ENCODE measurements around the gene ABLIM2.

ABLIM2 gene

DNA sequence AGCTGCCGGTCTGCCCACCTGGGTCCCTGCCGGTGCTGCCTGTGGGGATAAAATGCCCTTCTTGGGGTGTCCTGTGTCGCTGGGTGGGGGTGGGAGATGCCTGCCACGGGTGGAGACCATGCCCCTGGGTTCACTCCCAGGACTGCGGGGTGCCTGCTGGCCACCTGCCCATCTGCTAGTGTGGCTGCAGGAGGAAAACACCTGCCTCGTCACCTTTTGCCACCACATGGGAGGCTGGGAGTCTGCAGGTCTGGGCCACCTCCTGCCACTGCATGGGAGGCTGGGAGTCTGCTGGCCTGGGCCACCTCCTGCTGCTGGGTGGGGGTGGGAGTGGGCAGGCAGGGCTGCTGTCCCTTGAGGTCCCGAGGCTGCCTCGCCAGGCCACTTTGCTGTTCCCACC lies 160.2 kb downstream of the ABLIM2 start:
- no peak for DNase-seq

GRCh38 chr4:7995866-7996265 lies 162.7 kb downstream of the ABLIM2 start:
- no peak for DNase-seq

- no peak for DNase-seq
These were observed 163.5 kb downstream of the ABLIM2 start for GRCh38 chr4:7995135-7995534.

- no peak for DNase-seq
These were observed 164.9 kb downstream of the ABLIM2 start for GRCh38 chr4:7993671-7994070.

- DNase-seq, result no peak
These were observed 165.8 kb downstream of the ABLIM2 start for GRCh38 chr4:7992846-7993245.

GRCh38 chr4:7990807-7991459 lies 167.7 kb downstream of the ABLIM2 start:
- DNase-seq, result no peak

GRCh38 chr4:7989654-7990053 lies 169.0 kb downstream of the ABLIM2 start:
- DNase-seq, result no peak

- no peak for DNase-seq
These were observed 170.2 kb downstream of the ABLIM2 start for GRCh38 chr4:7988437-7988836.

DNA sequence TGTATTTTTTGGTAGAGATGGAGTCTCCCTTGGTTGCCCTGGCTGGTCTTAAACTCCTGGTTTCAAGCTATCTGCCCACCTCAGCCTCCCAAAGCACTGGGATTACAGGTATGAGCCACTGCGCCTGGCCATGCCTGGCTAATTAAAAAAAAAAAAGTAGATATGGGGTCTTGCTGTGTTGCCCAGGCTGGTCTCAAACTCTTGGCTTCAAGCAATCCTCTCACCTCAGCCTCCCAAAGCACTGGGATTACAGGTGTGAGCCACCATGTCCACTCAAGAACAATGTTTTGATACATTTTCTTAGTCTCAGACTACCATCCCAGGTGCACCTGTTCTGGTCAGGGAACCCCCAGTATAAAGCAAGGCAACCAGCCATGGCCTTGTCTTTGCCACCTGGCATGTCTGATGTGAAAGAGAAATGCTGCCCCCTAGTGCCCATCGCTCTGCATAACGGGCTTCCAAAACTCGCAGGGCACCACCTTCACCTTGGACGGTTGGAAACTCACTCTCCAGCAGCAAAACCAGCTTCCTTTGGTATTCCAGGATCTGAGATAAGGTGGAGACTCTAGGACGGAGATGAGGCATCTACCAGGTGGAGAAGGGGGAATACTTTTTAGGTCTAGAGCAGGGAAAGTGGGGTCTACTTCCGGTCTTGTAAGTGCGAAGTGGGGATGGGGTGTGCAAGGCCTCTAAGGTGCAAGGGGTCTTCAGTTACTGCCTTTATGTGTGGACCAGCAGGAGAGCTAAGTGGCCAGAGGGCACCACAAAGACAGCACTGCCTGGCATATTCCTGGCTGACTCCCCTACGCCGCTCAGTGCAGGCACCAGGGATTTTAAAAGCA lies 171.2 kb downstream of the ABLIM2 start:
- peak; percentile 81 for DNase-seq

GRCh38 chr4:7985891-7986441 lies 172.6 kb downstream of the ABLIM2 start:
- no peak for DNase-seq

- DNase-seq, result no peak
These were observed 173.5 kb downstream of the ABLIM2 start for GRCh38 chr4:7985072-7985471.

GRCh38 chr4:7984286-7984925 lies 174.2 kb downstream of the ABLIM2 start:
- DNase-seq, result no peak

DNA sequence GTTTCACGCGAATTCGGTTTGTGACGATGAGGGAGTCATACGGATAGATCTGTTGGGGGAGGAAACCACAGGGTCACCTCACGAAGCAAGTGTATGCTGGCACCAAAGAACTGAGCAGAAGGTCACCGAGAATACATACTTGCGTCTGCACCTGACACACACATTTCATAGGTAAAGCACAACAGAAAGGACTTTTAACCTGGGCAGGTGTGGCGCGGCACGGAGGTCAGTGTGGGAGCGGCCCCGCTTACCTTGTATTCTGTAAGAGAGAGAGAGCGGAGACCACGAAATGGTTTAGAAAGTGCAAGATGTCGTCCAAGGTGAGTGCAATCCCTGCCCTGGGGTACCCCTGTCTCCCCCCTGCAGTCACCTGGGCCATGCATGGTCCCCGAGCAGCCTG lies 175.3 kb downstream of the ABLIM2 start:
- no peak for DNase-seq

DNA sequence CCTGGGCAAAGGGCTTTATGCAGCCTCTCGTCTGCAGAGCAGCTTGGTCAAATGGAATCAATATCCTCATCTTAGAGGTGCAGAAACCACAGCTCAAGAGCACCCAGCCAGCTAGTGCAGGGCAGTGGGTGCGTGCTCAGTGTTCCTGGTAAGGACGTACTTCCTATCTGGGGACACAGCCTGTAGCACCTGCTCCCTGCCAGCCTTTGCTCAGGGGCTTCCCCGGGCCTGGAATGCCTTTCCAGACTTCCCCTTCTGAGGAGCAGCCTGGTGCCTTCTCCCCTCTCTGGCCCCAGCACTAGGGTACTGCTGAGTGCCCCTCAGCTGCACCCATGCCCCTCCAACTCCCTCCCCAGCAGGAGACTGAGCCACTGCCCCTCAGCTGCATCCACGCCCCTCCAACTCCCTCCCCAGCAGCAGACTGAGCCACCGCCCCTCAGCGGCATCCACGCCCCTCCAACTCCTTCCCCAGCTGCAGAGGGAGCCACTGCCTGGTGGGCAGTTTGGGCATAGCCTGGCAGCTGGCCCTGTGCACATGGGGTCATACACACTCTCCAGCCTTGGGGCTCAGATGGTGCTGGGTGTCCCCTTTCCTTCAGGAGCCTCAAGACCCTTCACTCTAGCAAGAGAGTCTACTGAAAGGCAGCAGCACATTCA lies 176.7 kb downstream of the ABLIM2 start:
- no peak for DNase-seq

GRCh38 chr4:7980036-7980435 lies 178.6 kb downstream of the ABLIM2 start:
- no peak for DNase-seq

GRCh38 chr4:7979652-7979968 lies 179.0 kb downstream of the ABLIM2 start:
- no peak for DNase-seq

DNA sequence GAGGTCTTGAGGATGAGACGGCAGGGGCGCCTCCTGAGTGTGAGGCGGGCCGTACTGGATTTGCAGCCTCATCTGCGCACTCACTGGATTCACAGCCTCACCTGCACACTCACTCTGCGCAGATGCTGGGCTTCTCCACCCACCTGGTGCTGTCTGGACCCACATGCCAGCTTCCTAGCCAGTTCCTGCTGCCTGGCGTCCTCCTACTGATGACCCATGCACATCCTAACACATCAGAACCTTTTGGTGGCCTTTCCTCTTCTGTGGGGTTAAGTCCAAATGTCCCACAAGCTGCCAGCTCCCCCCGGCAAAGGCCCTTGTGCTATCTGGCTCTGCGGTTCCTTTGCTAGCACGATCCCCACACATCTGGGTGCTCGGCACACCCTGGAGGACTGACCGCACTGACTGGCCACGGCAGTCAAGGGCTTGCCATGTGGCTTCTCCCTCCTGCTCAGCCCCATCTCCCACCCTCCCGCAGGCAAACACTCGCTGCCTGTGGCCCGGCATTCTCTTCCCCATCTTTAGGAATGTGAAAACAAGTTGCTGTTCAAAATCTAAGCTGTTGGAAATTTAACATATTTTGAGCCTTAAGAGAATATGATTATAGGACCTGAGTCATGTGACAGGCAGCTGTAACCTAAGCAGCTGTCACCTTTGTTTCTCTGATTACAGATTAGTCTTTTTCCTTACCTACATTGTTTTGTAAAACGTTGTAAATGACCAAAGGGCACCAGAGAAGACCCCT lies 179.5 kb downstream of the ABLIM2 start:
- no peak for DNase-seq

DNA sequence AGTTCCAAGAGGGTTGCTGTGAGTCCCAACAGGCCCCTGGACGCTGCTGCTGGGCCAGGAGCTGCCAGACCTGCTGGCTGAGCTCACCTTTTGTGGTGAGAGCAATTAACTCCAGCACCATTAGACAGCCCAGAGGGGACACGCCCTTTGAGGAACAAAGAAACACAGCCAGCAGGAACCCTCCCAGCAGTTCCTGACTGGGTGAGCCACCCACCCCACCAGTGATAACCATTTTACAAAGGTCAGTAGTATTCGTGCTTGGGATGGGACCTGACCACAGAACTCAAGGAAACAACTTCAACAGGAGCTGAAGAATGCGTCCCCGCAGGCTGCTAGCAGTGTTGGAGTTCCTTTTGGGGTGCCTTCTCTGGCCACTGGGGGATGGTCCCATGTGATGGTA lies 180.1 kb downstream of the ABLIM2 start:
- no peak for DNase-seq

DNA sequence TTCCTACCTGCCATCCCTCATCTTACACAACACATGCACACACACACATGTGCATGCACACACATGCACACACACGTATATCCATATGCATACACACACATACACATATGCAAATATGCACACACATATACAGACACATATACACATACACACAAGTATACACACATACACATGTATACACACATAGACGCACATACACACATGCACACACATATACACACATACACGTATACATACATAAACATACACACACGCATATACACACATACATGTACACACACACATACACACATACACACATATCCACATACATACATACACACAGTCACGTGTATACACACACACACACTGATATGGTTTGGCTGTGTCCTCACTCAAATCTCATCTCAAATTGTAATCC lies 182.0 kb downstream of the ABLIM2 start:
- no peak for DNase-seq

DNA sequence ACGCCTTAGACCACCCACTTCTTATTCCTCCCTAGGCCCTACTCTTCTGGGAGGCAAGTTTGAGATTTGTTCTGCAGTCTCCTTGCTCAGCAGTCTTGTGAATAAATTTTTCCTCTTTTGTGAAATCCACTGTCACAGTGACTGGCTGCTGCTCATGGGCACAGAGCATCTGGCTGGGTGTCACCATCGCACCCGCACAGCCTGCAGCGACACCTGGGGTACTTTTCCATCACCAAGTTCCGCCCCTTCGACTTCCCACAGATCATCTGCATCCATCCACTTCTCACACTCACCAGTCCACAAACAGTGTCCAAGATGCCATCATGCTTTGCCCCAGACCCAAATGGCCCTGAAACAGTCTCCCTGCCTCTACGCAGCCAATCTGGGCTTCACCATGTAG lies 182.6 kb downstream of the ABLIM2 start:
- DNase-seq, result no peak

DNA sequence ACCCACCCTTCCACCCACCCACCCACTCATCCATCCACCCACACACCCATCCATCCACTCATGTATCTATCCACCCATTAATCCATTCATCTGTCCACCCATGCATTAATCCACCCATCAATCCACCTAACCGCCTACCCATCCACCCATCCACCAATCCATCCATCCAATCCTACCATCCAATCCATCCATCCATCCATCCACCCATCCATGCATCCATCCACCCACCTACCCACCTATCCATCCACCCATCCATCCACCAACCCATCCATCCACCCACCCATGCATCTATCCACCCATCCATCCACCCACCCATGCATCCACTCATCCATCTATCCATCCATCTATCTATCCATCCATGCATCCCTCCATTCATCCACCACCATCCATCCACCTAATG lies 184.2 kb downstream of the ABLIM2 start:
- DNase-seq, result no peak

DNA sequence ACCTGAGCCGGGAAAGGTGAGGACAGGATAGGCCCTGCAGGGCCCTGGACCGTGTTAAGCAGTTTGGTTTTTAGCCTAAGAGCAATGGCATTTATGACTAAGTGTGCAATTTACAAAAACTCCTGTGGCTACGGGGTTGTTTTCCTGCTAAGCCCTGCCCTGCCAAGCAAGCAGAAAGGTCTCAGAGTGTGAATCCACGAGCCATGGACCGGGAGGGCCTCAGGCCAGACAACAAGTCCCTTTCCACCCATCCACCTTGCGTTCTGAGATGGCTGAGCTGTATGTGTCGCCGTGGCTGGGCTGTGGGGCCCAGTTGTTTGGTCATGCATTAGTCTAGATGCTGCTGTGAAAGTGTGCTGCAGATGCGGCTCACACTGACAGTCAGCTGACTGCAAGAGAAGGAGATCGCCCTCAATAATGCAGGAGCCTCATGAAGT lies 185.1 kb downstream of the ABLIM2 start:
- DNase-seq, result peak; percentile 48
